HUES64 (cell line): ENCODE results near the gene MRPL52.

Source experiments
- H3K27ac ChIP-seq: 2 replicates; pipeline ENCODE4 v1.7.0; 2013; ENCODE audit warnings: low read depth, low read length, inconsistent platforms
- H3K27me3 ChIP-seq: 2 replicates; pipeline ENCODE4 v1.6.1; 2013; ENCODE audit warnings: mild to moderate bottlenecking, low read length; ENCODE audit not compliant: insufficient read depth
- H3K36me3 ChIP-seq: 2 replicates; pipeline ENCODE4 v1.6.1; 2013; ENCODE audit warnings: mild to moderate bottlenecking, low read length; ENCODE audit not compliant: insufficient read depth
- H3K4me1 ChIP-seq: 2 replicates; pipeline ENCODE4 v1.6.1; 2013; ENCODE audit warnings: mild to moderate bottlenecking, low read length, moderate library complexity; ENCODE audit not compliant: insufficient read depth
- H3K4me3 ChIP-seq: 2 replicates; pipeline ENCODE4 v1.5.1; 2013; ENCODE audit warnings: mild to moderate bottlenecking, low read length, moderate library complexity
- H3K9ac ChIP-seq: 2 replicates; pipeline ENCODE4 v1.6.1; 2013; ENCODE audit warnings: mild to moderate bottlenecking, low read depth, low read length
- H3K9me3 ChIP-seq: 2 replicates; pipeline ENCODE4 v1.6.1; 2013; ENCODE audit warnings: low read depth, low read length; ENCODE audit not compliant: insufficient read depth
- WGBS: fragments of 150-250, 120-280 bp; methylation state at CpG from one replicate; pipeline ENCODE4 v1.1.7; 2013; ENCODE audit warnings: missing lambda C conversion rate; 5-methylcytosine and 5-hydroxymethylcytosine counted together

The MRPL52 gene

GRCh38 chr14:22865424-22866405 lies 36.0 kb downstream of the MRPL52 start:
- no peak overlapping the region for H3K9ac ChIP-seq
- H3K27me3 ChIP-seq, result no peaks in the 10 kb centered on the region
- H3K27ac ChIP-seq, result no peak overlapping the region
- no peaks in the 10 kb centered on the region for H3K36me3 ChIP-seq
- H3K4me3 ChIP-seq, result no peak overlapping the region
- 80% methylated on average over 5 of the region's 6 CpGs for WGBS
- H3K9me3 ChIP-seq, result no peaks in the 10 kb centered on the region
- peaks cover 5% of the 10 kb centered on the region; the same call in 1 of the 2 replicates for H3K4me1 ChIP-seq

DNA sequence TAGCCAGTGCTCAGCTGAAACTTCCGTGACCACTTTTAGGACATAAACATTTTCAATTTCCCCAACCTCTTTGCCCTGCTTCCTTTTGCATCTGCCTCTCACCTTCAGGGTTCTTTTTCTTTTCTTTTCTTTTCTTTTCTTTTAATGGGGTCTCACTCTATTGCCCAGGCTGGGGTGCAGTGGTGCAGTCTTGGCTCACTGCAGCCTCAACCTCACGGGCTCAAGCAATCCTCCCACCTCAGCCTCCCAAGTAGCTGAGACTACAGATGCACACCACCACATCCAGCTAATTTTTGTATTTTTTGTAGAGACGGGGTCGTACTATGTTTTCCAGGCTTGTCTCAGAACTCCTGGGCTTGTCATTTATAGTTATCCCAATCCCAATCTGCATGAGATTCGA lies 37.2 kb downstream of the MRPL52 start:
- 98% methylated on average over 5 of the region's 5 CpGs for WGBS
- no peaks in the 10 kb centered on the region for H3K36me3 ChIP-seq
- H3K9me3 ChIP-seq, result no peaks in the 10 kb centered on the region
- no peak overlapping the region for H3K4me3 ChIP-seq
- H3K27ac ChIP-seq, result no peak overlapping the region
- no peak overlapping the region for H3K9ac ChIP-seq
- peaks cover 8% of the 10 kb centered on the region; the same call in 1 of the 2 replicates for H3K4me1 ChIP-seq
- H3K27me3 ChIP-seq, result no peaks in the 10 kb centered on the region

GRCh38 chr14:22870811-22871223 lies 41.1 kb downstream of the MRPL52 start:
- no peaks in the 10 kb centered on the region for H3K27me3 ChIP-seq
- H3K27ac ChIP-seq, result peak overlapping the region; percentile 85; the same call in 1 of the 2 replicates
- 0 out of 2 replicates have a peak, but pooled peaks cover 2% of the 10 kb centered on the region for H3K36me3 ChIP-seq
- peak overlapping the region; percentile 84 for H3K4me3 ChIP-seq
- 0 out of 2 replicates have a peak overlapping the region, but pooled peaks have one; percentile 12 for H3K9ac ChIP-seq
- H3K4me1 ChIP-seq, result peaks cover 12% of the 10 kb centered on the region
- no peaks in the 10 kb centered on the region for H3K9me3 ChIP-seq
- no CpG with 5 or more reads among the region's 1 CpG for WGBS

DNA sequence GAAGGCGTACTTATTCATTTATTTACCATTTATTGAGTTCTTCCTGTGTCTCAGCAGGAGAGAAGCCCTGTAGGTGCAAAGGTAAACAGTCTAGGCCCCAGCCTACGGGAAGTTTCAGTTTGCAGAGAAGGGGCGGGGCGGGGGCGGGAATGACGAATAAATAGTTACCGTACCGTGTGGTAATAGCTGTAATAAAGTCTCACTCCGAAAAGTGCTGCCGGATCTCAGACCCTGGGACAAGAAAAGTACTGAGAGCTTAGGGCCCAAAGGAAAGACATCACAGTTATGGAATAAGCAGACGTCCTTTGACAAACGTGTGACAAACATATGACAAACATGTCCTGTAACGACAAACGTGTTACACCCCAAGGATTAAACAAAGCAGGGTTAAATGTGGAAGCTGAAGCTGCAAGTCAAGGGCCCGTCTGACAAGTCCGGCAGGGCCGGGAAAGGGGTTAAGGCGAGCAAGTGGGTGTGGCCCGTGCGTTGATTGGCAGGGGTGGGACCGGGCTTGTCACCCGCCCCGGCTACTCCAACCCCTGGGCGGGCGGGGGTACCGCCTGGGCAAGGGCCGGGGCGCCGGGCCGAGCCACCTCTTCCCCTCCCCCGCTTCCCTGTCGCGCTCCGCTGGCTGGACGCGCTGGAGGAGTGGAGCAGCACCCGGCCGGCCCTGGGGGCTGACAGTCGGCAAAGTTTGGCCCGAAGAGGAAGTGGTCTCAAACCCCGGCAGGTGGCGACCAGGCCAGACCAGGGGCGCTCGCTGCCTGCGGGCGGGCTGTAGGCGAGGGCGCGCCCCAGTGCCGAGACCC lies 41.7 kb downstream of the MRPL52 start, which contains the start of gene LRP10:
TSS of gene LRP10 (plus strand) at position 517 of the 809 bp plus-strand sequence. CDS start 564 bp downstream, outside the sequence.
- Histone ChIP-seq H3K4me3 (peak within 1 kb of the TSS; percentile 84), H3K9ac (peak within 1 kb of the TSS; percentile 27), H3K4me1 (peaks cover 12% of the 10 kb centered on the region), H3K27ac (peak within 1 kb of the TSS; percentile 85; the same call in 1 of the 2 replicates), H3K27me3 (no peaks in the 10 kb centered on the region), H3K9me3 (no peaks in the 10 kb centered on the region), H3K36me3 (0 out of 2 replicates have a peak, but pooled peaks cover 2% of the 10 kb centered on the region)
- under 1% methylated on average over 49 of the region's 50 CpGs for WGBS

GRCh38 chr14:22872033-22872832 lies 42.5 kb downstream of the MRPL52 start:
- peak overlapping the region; percentile 84 for H3K4me3 ChIP-seq

GRCh38 chr14:22872833-22873520 lies 43.3 kb downstream of the MRPL52 start:
- H3K4me1 ChIP-seq, result peaks cover 12% of the 10 kb centered on the region
- peak overlapping the region; percentile 84 for H3K4me3 ChIP-seq
- peak overlapping the region; percentile 47; the same call in 1 of the 2 replicates for H3K9ac ChIP-seq
- 0 out of 2 replicates have a peak, but pooled peaks cover 2% of the 10 kb centered on the region for H3K36me3 ChIP-seq
- H3K27ac ChIP-seq, result no peak overlapping the region
- 71% methylated on average over 10 of the region's 10 CpGs for WGBS
- H3K27me3 ChIP-seq, result no peaks in the 10 kb centered on the region
- no peaks in the 10 kb centered on the region for H3K9me3 ChIP-seq

More at GRCh38 chr14:22872033-22872832, 42.5 kb downstream of the MRPL52 start:
- peaks cover 12% of the 10 kb centered on the region for H3K4me1 ChIP-seq
- H3K9ac ChIP-seq, result peak overlapping the region; percentile 47
- H3K27ac ChIP-seq, result peak overlapping the region; percentile 85; the same call in 1 of the 2 replicates
- 0 out of 2 replicates have a peak, but pooled peaks cover 2% of the 10 kb centered on the region for H3K36me3 ChIP-seq
- no peaks in the 10 kb centered on the region for H3K27me3 ChIP-seq
- under 1% methylated on average over 45 of the region's 45 CpGs for WGBS
- no peaks in the 10 kb centered on the region for H3K9me3 ChIP-seq

- H3K36me3 ChIP-seq, result 0 out of 2 replicates have a peak, but pooled peaks cover 2% of the 10 kb centered on the region
Measured at GRCh38 chr14:22875003-22875747, 45.5 kb downstream of the MRPL52 start.

DNA sequence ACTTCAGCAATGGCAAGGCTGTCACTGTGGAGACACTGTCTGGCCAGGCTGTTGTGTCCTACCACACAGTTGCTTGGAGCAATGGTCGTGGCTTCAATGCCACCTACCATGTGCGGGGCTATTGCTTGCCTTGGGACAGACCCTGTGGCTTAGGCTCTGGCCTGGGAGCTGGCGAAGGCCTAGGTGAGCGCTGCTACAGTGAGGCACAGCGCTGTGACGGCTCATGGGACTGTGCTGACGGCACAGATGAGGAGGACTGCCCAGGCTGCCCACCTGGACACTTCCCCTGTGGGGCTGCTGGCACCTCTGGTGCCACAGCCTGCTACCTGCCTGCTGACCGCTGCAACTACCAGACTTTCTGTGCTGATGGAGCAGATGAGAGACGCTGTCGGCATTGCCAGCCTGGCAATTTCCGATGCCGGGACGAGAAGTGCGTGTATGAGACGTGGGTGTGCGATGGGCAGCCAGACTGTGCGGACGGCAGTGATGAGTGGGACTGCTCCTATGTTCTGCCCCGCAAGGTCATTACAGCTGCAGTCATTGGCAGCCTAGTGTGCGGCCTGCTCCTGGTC lies 46.1 kb downstream of the MRPL52 start:
- Histone ChIP-seq H3K27ac (no peak overlapping the region), H3K4me3 (no peak overlapping the region), H3K36me3 (0 out of 2 replicates have a peak, but pooled peaks cover 2% of the 10 kb centered on the region), H3K4me1 (peaks cover 6% of the 10 kb centered on the region), H3K27me3 (no peaks in the 10 kb centered on the region), H3K9ac (no peak overlapping the region), H3K9me3 (no peaks in the 10 kb centered on the region)
- 95% methylated on average over 20 of the region's 20 CpGs for WGBS

More at GRCh38 chr14:22875003-22875747, 45.5 kb downstream of the MRPL52 start:
- H3K4me3 ChIP-seq, result no peak overlapping the region
- no peaks in the 10 kb centered on the region for H3K27me3 ChIP-seq
- H3K4me1 ChIP-seq, result peaks cover 12% of the 10 kb centered on the region
- no peaks in the 10 kb centered on the region for H3K9me3 ChIP-seq
- no peak overlapping the region for H3K27ac ChIP-seq
- WGBS, result 95% methylated on average over 15 of the region's 15 CpGs
- H3K9ac ChIP-seq, result no peak overlapping the region

GRCh38 chr14:22877000-22877501 lies 47.4 kb downstream of the MRPL52 start:
- Histone ChIP-seq H3K27ac (no peak overlapping the region), H3K9me3 (no peaks in the 10 kb centered on the region), H3K27me3 (peaks cover 4% of the 10 kb centered on the region; the same call in 1 of the 2 replicates), H3K36me3 (0 out of 2 replicates have a peak, but pooled peaks cover 2% of the 10 kb centered on the region), H3K4me3 (no peak overlapping the region), H3K4me1 (peaks cover 6% of the 10 kb centered on the region), H3K9ac (no peak overlapping the region)
- WGBS, result 95% methylated on average over 22 of the region's 22 CpGs
